ENCODE measurements around the gene JPH3. TPM values are rescaled to one million over a fixed set of nuclear protein-coding genes. Genes with fewer than 3 reads are reported as not detected.

The JPH3 gene
- total and polyA plus RNA-seq, 10 of the 15 experiments (the other 5 are each of a cell fraction or from before 2014, with no cell fraction given): 0.05 TPM; not detected in 9

DNA sequence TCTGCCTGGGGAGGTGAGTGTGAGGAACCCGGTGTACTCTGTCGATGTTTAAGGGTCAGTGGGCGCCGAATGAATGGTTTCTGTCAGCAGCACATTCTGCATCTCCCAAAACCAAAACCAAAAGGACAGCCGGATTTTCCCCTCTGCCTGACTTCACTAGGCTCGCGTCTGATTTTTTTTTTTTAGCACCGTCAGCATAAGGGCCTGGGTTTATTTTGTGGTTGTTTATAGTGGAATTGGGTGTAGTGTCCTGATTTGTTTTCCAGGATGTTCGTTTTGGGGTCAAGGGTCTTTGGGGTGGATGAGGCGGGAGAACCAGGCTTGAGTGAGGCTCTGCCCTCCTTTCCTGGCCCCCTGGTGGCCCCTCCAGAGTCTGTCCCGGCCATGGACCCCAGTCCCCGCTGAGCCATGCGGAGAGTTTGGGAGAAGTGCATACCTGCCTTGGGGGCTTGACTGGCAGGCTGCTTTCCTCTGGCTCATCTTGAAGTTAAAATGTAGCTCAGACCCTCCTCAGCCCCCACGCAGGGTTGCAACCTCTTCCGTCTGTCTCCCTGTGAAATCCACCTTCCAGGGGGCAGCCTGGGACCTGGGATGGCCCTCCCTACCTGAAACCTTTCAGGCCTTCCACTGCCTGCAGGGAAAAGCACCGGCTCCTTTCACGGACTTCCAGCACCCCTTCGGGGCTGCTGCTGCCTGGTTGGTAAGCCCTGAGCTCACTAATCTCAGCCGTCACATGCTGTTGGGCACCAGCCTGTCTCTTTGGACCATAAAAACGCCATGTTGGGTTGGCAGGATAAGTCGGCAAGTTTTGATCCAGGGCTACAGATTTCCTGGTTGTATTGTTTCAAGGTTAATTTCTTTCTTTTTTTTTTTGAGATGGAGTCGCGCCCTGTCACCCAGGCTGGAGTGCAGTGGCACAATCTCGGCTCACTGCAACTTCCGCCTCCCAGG lies 60.2 kb downstream of the JPH3 start:
- FAIRE-seq (no peak), DNase-seq (ENCODE audit: low read depth, low spot score) (no peak), ATAC-seq (no peak)
- H4K20me1 ChIP-seq (ENCODE audit: control insufficient read depth, insufficient read depth): no peaks in the 10 kb centered on the region
- H3K4me3 ChIP-seq: no peak overlapping the region
- ChIA-PET POLR2A (no interaction called here), RAD21 (ENCODE audit: unreplicated experiment) (no interaction called here), CTCF (no interaction called here), SMC1A (ENCODE audit: uncharacterized antibody, unreplicated experiment) (no interaction called here)
- intact Hi-C loops (cut with micrococcal nuclease; ENCODE audit: unreplicated experiment) (no loop called here), in situ Hi-C loops (cut with MboI) (no loop called here)
- peaks cover 0 to 2% of the 10 kb centered on the region in 2 experiments; a peak in 2 of 4 replicates for H3K27me3 ChIP-seq (replicated peaks in 1 of 2; ENCODE audit: control insufficient read depth in 2 of 2, insufficient read depth in 2 of 2, low read length in 1 of 2)
- H3K79me2 ChIP-seq (ENCODE audit: control insufficient read depth, insufficient read depth, low read length): no peaks in the 10 kb centered on the region
- BruUV-seq (replicated peaks): no TSS peak
- H3K27ac ChIP-seq (ENCODE audit: control insufficient read depth, insufficient read depth): no peak overlapping the region
- no peak overlapping the region for H2AFZ ChIP-seq (ENCODE audit: control insufficient read depth, low read depth, low read length)
- no peaks in the 10 kb centered on the region for H3K9me3 ChIP-seq (replicated peaks; ENCODE audit: control insufficient read depth, insufficient read depth, low read length)
- no peaks in the 10 kb centered on the region for H3K36me3 ChIP-seq (ENCODE audit: control insufficient read depth in 2 of 2, insufficient read depth in 2 of 2, low read length in 1 of 2)
- H3K4me1 ChIP-seq (ENCODE audit: control insufficient read depth, insufficient read depth, low read length): no peaks in the 10 kb centered on the region
- H3K4me2 ChIP-seq (ENCODE audit: control insufficient read depth, insufficient read depth): no peak overlapping the region
- WGBS (ENCODE audit: insufficient coverage, insufficient replicate concordance, low lambda C conversion rate, missing lambda C conversion rate): 47% methylated on average over 22 of the region's 25 CpGs
- H3K9ac ChIP-seq (ENCODE audit: control insufficient read depth, insufficient read depth, low read length): no peak overlapping the region
- TF ChIP-seq, protein P1, sequence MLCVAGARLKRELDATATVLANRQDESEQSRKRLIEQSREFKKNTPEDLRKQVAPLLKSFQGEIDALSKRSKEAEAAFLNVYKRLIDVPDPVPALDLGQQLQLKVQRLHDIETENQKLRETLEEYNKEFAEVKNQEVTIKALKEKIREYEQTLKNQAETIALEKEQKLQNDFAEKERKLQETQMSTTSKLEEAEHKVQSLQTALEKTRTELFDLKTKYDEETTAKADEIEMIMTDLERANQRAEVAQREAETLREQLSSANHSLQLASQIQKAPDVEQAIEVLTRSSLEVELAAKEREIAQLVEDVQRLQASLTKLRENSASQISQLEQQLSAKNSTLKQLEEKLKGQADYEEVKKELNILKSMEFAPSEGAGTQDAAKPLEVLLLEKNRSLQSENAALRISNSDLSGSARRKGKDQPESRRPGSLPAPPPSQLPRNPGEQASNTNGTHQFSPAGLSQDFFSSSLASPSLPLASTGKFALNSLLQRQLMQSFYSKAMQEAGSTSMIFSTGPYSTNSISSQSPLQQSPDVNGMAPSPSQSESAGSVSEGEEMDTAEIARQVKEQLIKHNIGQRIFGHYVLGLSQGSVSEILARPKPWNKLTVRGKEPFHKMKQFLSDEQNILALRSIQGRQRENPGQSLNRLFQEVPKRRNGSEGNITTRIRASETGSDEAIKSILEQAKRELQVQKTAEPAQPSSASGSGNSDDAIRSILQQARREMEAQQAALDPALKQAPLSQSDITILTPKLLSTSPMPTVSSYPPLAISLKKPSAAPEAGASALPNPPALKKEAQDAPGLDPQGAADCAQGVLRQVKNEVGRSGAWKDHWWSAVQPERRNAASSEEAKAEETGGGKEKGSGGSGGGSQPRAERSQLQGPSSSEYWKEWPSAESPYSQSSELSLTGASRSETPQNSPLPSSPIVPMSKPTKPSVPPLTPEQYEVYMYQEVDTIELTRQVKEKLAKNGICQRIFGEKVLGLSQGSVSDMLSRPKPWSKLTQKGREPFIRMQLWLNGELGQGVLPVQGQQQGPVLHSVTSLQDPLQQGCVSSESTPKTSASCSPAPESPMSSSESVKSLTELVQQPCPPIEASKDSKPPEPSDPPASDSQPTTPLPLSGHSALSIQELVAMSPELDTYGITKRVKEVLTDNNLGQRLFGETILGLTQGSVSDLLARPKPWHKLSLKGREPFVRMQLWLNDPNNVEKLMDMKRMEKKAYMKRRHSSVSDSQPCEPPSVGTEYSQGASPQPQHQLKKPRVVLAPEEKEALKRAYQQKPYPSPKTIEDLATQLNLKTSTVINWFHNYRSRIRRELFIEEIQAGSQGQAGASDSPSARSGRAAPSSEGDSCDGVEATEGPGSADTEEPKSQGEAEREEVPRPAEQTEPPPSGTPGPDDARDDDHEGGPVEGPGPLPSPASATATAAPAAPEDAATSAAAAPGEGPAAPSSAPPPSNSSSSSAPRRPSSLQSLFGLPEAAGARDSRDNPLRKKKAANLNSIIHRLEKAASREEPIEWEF (IDR thresholded peaks at IDR 0.05; ENCODE audit: insufficient replicate concordance, low read depth, low read length): no peak
- TF ChIP-seq BCL11A (IDR thresholded peaks at IDR 0.05; ENCODE audit: low read depth, low read length) (no peak), ZNF384 (IDR thresholded peaks at IDR 0.05; ENCODE audit: borderline replicate concordance, low read depth, low read length) (no peak), CBX5 (IDR thresholded peaks at IDR 0.05; ENCODE audit: low read depth) (no peak), JUND (IDR thresholded peaks at IDR 0.05; ENCODE audit: low read depth, low read length) (no peak), JUNB (IDR thresholded peaks at IDR 0.05) (no peak), PAX5 (IDR thresholded peaks at IDR 0.05; ENCODE audit: borderline replicate concordance, low read depth, low read length) (no peak), SREBF2 (IDR thresholded peaks at IDR 0.05; ENCODE audit: low read length) (no peak), GATAD2B (conservative IDR thresholded peaks at IDR 0.05; ENCODE audit: low read depth) (no peak), KDM1A (IDR thresholded peaks at IDR 0.05; ENCODE audit: borderline replicate concordance) (no peak), HCFC1 (IDR thresholded peaks at IDR 0.05; ENCODE audit: low read length) (no peak), EP300 (IDR thresholded peaks at IDR 0.05; ENCODE audit: borderline replicate concordance in 1 of 2, control insufficient read depth in 1 of 2, low read depth in 2 of 2, low read length in 2 of 2) (no peak), STAT3 (IDR thresholded peaks at IDR 0.05; ENCODE audit: low read depth, low read length) (no peak), CBX3 (IDR thresholded peaks at IDR 0.05; ENCODE audit: borderline replicate concordance, low read depth) (no peak), NFYA (IDR thresholded peaks at IDR 0.05; ENCODE audit: borderline replicate concordance, low read depth, low read length) (no peak)
- TF ChIP-seq, protein P2, sequence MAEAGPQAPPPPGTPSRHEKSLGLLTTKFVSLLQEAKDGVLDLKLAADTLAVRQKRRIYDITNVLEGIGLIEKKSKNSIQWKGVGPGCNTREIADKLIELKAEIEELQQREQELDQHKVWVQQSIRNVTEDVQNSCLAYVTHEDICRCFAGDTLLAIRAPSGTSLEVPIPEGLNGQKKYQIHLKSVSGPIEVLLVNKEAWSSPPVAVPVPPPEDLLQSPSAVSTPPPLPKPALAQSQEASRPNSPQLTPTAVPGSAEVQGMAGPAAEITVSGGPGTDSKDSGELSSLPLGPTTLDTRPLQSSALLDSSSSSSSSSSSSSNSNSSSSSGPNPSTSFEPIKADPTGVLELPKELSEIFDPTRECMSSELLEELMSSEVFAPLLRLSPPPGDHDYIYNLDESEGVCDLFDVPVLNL (IDR thresholded peaks at IDR 0.05; ENCODE audit: low read depth, low read length): no peak
- TF ChIP-seq, protein P3, sequence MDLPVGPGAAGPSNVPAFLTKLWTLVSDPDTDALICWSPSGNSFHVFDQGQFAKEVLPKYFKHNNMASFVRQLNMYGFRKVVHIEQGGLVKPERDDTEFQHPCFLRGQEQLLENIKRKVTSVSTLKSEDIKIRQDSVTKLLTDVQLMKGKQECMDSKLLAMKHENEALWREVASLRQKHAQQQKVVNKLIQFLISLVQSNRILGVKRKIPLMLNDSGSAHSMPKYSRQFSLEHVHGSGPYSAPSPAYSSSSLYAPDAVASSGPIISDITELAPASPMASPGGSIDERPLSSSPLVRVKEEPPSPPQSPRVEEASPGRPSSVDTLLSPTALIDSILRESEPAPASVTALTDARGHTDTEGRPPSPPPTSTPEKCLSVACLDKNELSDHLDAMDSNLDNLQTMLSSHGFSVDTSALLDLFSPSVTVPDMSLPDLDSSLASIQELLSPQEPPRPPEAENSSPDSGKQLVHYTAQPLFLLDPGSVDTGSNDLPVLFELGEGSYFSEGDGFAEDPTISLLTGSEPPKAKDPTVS (IDR thresholded peaks at IDR 0.05; ENCODE audit: low read depth, low read length): no peak

Data from GM12878 (cell line).